Measurements from ENCODE around the gene SLC6A20.
"Not testable (repeated sequence)": the region's sequence is repeated elsewhere in the genome, so short reads cannot be mapped to it uniquely, and the experiment has no call there.

SLC6A20 gene

GRCh38 chr3:45754461-45754860 is 41.9 kb downstream of the SLC6A20 start:
- no peak for FAIRE-seq

- no peak for FAIRE-seq
Observed at GRCh38 chr3:45753095-45753494, 43.2 kb downstream of the SLC6A20 start.

- FAIRE-seq: no peak
Observed at GRCh38 chr3:45751537-45752242, 44.6 kb downstream of the SLC6A20 start.

GRCh38 chr3:45749880-45750279 is 46.5 kb downstream of the SLC6A20 start:
- no peak for FAIRE-seq

GRCh38 chr3:45749036-45749600 is 47.2 kb downstream of the SLC6A20 start:
- not testable (repeated sequence) for FAIRE-seq

GRCh38 chr3:45748068-45748467 is 48.3 kb downstream of the SLC6A20 start:
- no peak for FAIRE-seq

GRCh38 chr3:45746777-45747622 is 49.3 kb downstream of the SLC6A20 start:
- no peak for FAIRE-seq

GRCh38 chr3:45746165-45746776 is 50.1 kb downstream of the SLC6A20 start:
- no peak for FAIRE-seq

GRCh38 chr3:45742461-45743089 is 53.8 kb downstream of the SLC6A20 start:
- FAIRE-seq: no peak

GRCh38 chr3:45741742-45742460 is 54.4 kb downstream of the SLC6A20 start:
- FAIRE-seq: no peak

- FAIRE-seq: no peak
Observed at GRCh38 chr3:45741247-45741646, 55.1 kb downstream of the SLC6A20 start.

- no peak for FAIRE-seq
Observed at GRCh38 chr3:45739991-45740390, 56.3 kb downstream of the SLC6A20 start.

- FAIRE-seq: no peak
Observed at GRCh38 chr3:45737234-45737633, 59.1 kb downstream of the SLC6A20 start.

GRCh38 chr3:45736707-45737106 is 59.6 kb downstream of the SLC6A20 start:
- no peak for FAIRE-seq

GRCh38 chr3:45730409-45731154 is 65.8 kb downstream of the SLC6A20 start:
- no peak for FAIRE-seq

- FAIRE-seq: no peak
Observed at GRCh38 chr3:45729614-45730013, 66.7 kb downstream of the SLC6A20 start.

- no peak for FAIRE-seq
Observed at GRCh38 chr3:45724911-45725310, 71.4 kb downstream of the SLC6A20 start.

- FAIRE-seq: no peak
Observed at GRCh38 chr3:45719655-45720487, 76.5 kb downstream of the SLC6A20 start.

GRCh38 chr3:45716790-45717336 is 79.5 kb downstream of the SLC6A20 start:
- FAIRE-seq: no peak

GRCh38 chr3:45715945-45716344 is 80.4 kb downstream of the SLC6A20 start:
- FAIRE-seq: no peak

Data from TTC549 (cell line).